ENCODE data around the gene NT5M. TPM values are rescaled to one million over a fixed set of nuclear protein-coding genes. Genes with fewer than 3 reads are reported as not detected.

NT5M gene
- total and polyA plus RNA-seq, 9 of the 15 experiments (the other 6 are each of a cell fraction or from before 2014, with no cell fraction given): 0.24 to 10.1 (median 3.4) TPM

DNA sequence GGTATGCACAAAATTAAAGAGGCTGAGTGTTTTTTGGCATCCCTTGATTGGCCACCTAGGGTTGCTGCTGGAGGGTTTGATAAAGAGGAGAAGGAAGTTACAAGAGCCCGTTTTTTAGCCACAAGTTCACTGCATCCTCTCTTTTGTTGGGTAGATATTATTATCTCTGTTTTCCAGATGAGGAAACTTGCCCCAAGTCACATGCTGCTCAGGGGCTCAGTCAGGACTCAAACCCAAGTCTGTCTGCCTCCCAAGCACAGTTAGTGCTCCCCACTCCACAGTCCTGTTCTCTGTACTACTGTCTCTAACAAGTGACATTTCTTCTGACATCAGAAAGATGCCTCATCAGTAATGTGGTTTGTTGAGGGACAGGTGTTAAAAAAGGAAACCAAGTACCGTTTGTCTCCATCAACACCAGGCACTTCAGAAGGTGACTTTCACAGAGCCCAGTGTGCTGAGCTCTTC is 1.4 kb downstream of the NT5M start (continued):
- TF ChIP-seq TAF1 (IDR thresholded peaks at IDR 0.05; ENCODE audit: control insufficient read depth, extremely low read depth, insufficient read depth, low read length, severe bottlenecking) (peak; percentile 36), SMARCE1 (IDR thresholded peaks at IDR 0.05) (peak; percentile 56; the same call in 1 of the 2 replicates), CBFA2T2 (conservative IDR thresholded peaks at IDR 0.05) (peak; percentile 89), MYC (IDR thresholded peaks at IDR 0.05; ENCODE audit: low read depth, low read length) (0 out of 2 replicates have a peak, but pooled peaks have one; percentile 18), MYC (CRISPR knock-in tag; IDR thresholded peaks at IDR 0.05; ENCODE audit: borderline replicate concordance, low read depth) (no peak), ZNF354B (CRISPR knock-in tag; IDR thresholded peaks at IDR 0.05) (no peak), NCOA1 (IDR thresholded peaks at IDR 0.05; ENCODE audit: low read depth) (peak; percentile 50; the same call in 1 of the 2 replicates), SOX6 (IDR thresholded peaks at IDR 0.05) (peak; percentile 84), POLR2A (conservative IDR thresholded peaks at IDR 0.05) (peak; percentile 60; the same call in 1 of the 2 replicates), CBFA2T3 (IDR thresholded peaks at IDR 0.05) (peak; percentile 95), TRIM24 (IDR thresholded peaks at IDR 0.05) (peak; percentile 15 to 68; a peak in 2 of 4 replicates), KLF16 (IDR thresholded peaks at IDR 0.05) (peak; percentile 76; the same call in 1 of the 2 replicates), TCF3 (CRISPR knock-in tag; IDR thresholded peaks at IDR 0.05) (peak; percentile 94), ZNF263 (CRISPR knock-in tag; IDR thresholded peaks at IDR 0.05; ENCODE audit: borderline replicate concordance) (peak; percentile 92), SRSF1 (IDR thresholded peaks at IDR 0.05; ENCODE audit: low read depth, low read length) (no peak), ZNF766 (CRISPR knock-in tag; conservative IDR thresholded peaks at IDR 0.05) (peak; percentile 52; the same call in 1 of the 2 replicates), ADNP (tag; IDR thresholded peaks at IDR 0.05) (peak; percentile 63)
- TF ChIP-seq, protein P1, sequence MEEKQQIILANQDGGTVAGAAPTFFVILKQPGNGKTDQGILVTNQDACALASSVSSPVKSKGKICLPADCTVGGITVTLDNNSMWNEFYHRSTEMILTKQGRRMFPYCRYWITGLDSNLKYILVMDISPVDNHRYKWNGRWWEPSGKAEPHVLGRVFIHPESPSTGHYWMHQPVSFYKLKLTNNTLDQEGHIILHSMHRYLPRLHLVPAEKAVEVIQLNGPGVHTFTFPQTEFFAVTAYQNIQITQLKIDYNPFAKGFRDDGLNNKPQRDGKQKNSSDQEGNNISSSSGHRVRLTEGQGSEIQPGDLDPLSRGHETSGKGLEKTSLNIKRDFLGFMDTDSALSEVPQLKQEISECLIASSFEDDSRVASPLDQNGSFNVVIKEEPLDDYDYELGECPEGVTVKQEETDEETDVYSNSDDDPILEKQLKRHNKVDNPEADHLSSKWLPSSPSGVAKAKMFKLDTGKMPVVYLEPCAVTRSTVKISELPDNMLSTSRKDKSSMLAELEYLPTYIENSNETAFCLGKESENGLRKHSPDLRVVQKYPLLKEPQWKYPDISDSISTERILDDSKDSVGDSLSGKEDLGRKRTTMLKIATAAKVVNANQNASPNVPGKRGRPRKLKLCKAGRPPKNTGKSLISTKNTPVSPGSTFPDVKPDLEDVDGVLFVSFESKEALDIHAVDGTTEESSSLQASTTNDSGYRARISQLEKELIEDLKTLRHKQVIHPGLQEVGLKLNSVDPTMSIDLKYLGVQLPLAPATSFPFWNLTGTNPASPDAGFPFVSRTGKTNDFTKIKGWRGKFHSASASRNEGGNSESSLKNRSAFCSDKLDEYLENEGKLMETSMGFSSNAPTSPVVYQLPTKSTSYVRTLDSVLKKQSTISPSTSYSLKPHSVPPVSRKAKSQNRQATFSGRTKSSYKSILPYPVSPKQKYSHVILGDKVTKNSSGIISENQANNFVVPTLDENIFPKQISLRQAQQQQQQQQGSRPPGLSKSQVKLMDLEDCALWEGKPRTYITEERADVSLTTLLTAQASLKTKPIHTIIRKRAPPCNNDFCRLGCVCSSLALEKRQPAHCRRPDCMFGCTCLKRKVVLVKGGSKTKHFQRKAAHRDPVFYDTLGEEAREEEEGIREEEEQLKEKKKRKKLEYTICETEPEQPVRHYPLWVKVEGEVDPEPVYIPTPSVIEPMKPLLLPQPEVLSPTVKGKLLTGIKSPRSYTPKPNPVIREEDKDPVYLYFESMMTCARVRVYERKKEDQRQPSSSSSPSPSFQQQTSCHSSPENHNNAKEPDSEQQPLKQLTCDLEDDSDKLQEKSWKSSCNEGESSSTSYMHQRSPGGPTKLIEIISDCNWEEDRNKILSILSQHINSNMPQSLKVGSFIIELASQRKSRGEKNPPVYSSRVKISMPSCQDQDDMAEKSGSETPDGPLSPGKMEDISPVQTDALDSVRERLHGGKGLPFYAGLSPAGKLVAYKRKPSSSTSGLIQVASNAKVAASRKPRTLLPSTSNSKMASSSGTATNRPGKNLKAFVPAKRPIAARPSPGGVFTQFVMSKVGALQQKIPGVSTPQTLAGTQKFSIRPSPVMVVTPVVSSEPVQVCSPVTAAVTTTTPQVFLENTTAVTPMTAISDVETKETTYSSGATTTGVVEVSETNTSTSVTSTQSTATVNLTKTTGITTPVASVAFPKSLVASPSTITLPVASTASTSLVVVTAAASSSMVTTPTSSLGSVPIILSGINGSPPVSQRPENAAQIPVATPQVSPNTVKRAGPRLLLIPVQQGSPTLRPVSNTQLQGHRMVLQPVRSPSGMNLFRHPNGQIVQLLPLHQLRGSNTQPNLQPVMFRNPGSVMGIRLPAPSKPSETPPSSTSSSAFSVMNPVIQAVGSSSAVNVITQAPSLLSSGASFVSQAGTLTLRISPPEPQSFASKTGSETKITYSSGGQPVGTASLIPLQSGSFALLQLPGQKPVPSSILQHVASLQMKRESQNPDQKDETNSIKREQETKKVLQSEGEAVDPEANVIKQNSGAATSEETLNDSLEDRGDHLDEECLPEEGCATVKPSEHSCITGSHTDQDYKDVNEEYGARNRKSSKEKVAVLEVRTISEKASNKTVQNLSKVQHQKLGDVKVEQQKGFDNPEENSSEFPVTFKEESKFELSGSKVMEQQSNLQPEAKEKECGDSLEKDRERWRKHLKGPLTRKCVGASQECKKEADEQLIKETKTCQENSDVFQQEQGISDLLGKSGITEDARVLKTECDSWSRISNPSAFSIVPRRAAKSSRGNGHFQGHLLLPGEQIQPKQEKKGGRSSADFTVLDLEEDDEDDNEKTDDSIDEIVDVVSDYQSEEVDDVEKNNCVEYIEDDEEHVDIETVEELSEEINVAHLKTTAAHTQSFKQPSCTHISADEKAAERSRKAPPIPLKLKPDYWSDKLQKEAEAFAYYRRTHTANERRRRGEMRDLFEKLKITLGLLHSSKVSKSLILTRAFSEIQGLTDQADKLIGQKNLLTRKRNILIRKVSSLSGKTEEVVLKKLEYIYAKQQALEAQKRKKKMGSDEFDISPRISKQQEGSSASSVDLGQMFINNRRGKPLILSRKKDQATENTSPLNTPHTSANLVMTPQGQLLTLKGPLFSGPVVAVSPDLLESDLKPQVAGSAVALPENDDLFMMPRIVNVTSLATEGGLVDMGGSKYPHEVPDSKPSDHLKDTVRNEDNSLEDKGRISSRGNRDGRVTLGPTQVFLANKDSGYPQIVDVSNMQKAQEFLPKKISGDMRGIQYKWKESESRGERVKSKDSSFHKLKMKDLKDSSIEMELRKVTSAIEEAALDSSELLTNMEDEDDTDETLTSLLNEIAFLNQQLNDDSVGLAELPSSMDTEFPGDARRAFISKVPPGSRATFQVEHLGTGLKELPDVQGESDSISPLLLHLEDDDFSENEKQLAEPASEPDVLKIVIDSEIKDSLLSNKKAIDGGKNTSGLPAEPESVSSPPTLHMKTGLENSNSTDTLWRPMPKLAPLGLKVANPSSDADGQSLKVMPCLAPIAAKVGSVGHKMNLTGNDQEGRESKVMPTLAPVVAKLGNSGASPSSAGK (IDR thresholded peaks at IDR 0.05): 0 out of 2 replicates have a peak, but pooled peaks have one; percentile 9
- TF ChIP-seq, protein P2, sequence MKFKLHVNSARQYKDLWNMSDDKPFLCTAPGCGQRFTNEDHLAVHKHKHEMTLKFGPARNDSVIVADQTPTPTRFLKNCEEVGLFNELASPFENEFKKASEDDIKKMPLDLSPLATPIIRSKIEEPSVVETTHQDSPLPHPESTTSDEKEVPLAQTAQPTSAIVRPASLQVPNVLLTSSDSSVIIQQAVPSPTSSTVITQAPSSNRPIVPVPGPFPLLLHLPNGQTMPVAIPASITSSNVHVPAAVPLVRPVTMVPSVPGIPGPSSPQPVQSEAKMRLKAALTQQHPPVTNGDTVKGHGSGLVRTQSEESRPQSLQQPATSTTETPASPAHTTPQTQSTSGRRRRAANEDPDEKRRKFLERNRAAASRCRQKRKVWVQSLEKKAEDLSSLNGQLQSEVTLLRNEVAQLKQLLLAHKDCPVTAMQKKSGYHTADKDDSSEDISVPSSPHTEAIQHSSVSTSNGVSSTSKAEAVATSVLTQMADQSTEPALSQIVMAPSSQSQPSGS (CRISPR knock-in tag; IDR thresholded peaks at IDR 0.05): no peak

All from K562 (cell line).